HepG2 (cell line): ENCODE results near the gene RIT2. TPM values are rescaled to one million over a fixed set of nuclear protein-coding genes. Genes with fewer than 3 reads are reported as not detected.

Experiments
- ATAC-seq: fragments of 200-7000 bp; cut with Tn5 transposase; 3 replicates; pipeline ENCODE4 v1.9.1; 2020; ENCODE audit warnings: mild to moderate bottlenecking, moderate library complexity
- BruUV-seq: library from RNA; stranded (reverse); fragments of 400-500 nt; replicated peaks from 2 replicates; lab custom pipeline; 2021; lab: Mats Ljungman, UMichigan
- CTCF ChIA-PET: fragments of 300-600 bp; formaldehyde crosslinking; extraction: SDS; loops from one replicate; lab custom pipeline; 2021; ENCODE audit warnings: low total read pairs, inconsistent platforms, low intra/inter-chr PET ratio; lab: Yijun Ruan, JAX
- POLR2A ChIA-PET: fragments of 350-600 bp; sonication (Branson Sonifier 250); formaldehyde crosslinking; loops from one replicate; lab custom pipeline; 2020; ENCODE audit warnings: antibody characterized with exemption, inconsistent platforms; lab: Yijun Ruan, JAX
- DNase-seq: peaks from one replicate; pipeline ENCODE4 v3.0.0-alpha.2; 2015; ENCODE audit warnings: low spot score
- FAIRE-seq: peaks from 3 replicates; lab custom pipeline; 2011; peaks lifted over from hg19 to GRCh38; lab: Jason Lieb, UNC
- H2AFZ ChIP-seq: one replicate; pipeline ENCODE4 v1.6.1; 2011; ENCODE audit warnings: low read length, inconsistent platforms
- H3K27ac ChIP-seq: fragments of 300-600 bp; 3 replicates; pipeline ENCODE4 v1.8.0; 2011; ENCODE audit warnings: mixed run types, mild to moderate bottlenecking, mixed read lengths, low read length, inconsistent platforms; ENCODE audit not compliant: insufficient read depth; ENCODE audit errors: extremely low read length
- H3K27me3 ChIP-seq, 2 experiments: fragments of 200-600 bp in 1 of 2; 2 replicates in 1 of 2; 3 replicates in 1 of 2; pipeline versions ENCODE4 v1.6.0 to v1.8.0; 2011; ENCODE audit warnings: low read length in 2 of 2, mild to moderate bottlenecking in 2 of 2, moderate library complexity in 2 of 2, inconsistent platforms in 1 of 2; ENCODE audit not compliant: insufficient read depth in 2 of 2, control insufficient read depth in 1 of 2
- H3K36me3 ChIP-seq, 2 experiments: fragments of 200-600 bp in 1 of 2; replicated peaks in 1 of 2; 2 replicates in 1 of 2; 3 replicates in 1 of 2; pipeline versions ENCODE4 v1.5.1 to v1.8.0; 2011; ENCODE audit warnings: low read length in 2 of 2, inconsistent platforms in 1 of 2; ENCODE audit not compliant: insufficient read depth in 2 of 2, control insufficient read depth in 1 of 2
- H3K4me1 ChIP-seq: 2 replicates; pipeline ENCODE4 v1.5.1; 2012; ENCODE audit warnings: low read length, inconsistent platforms; ENCODE audit not compliant: insufficient read depth
- H3K4me2 ChIP-seq: 2 replicates; pipeline ENCODE4 v1.6.0; 2011; ENCODE audit warnings: low read depth, low read length, inconsistent platforms
- H3K4me3 ChIP-seq, 3 experiments: fragments of 200-600 bp in 1 of 3; sonication (generic), shearing (Covaris generic) in 1 of 3; replicated peaks in 1 of 3; 2 replicates each; pipeline ENCODE4 v1.5.1; 2011 to 2016; ENCODE audit warnings: low read length in 3 of 3, inconsistent platforms in 2 of 3, low read depth in 2 of 3, mild to moderate bottlenecking in 2 of 3, control low read depth in 1 of 3, mixed read lengths in 1 of 3; ENCODE audit not compliant: insufficient read depth in 1 of 3
- H3K79me2 ChIP-seq: one replicate; pipeline ENCODE4 v1.6.1; 2011; ENCODE audit warnings: low read length, inconsistent platforms; ENCODE audit not compliant: insufficient read depth
- H3K9ac ChIP-seq: 2 replicates; pipeline ENCODE4 v1.6.0; 2011; ENCODE audit warnings: mild to moderate bottlenecking, low read depth, low read length, inconsistent platforms; ENCODE audit not compliant: insufficient read depth
- H3K9me3 ChIP-seq: 2 replicates; pipeline ENCODE4 v1.5.1; 2012; ENCODE audit warnings: mild to moderate bottlenecking, low read length
- H4K20me1 ChIP-seq: 2 replicates; pipeline ENCODE4 v1.6.0; 2011; ENCODE audit warnings: inconsistent platforms, mild to moderate bottlenecking, low read length, moderate library complexity; ENCODE audit not compliant: insufficient read depth
- AKNA ChIP-seq: sonication (generic); formaldehyde crosslinking; IDR thresholded peaks from 2 replicates; pipeline ENCODE4 v1.4.0; 2020; ENCODE audit warnings: missing genetic modification reagents, borderline replicate concordance
- IRF1 ChIP-seq: sonication (generic); formaldehyde crosslinking; IDR thresholded peaks from 2 replicates; pipeline ENCODE4 v1.4.0; 2020; ENCODE audit warnings: low read depth, mild to moderate bottlenecking, missing genetic modification reagents
- MATR3 ChIP-seq: sonication (generic); formaldehyde crosslinking; IDR thresholded peaks from 2 replicates; pipeline ENCODE4 v1.4.0; 2020; ENCODE audit warnings: missing genetic modification reagents
- PAXIP1 ChIP-seq: sonication (generic); formaldehyde crosslinking; conservative IDR thresholded peaks from 2 replicates; pipeline ENCODE4 v1.4.0; 2020; ENCODE audit warnings: mild to moderate bottlenecking, missing genetic modification reagents, moderate library complexity
- WIZ ChIP-seq: sonication (generic); formaldehyde crosslinking; IDR thresholded peaks from 2 replicates; pipeline ENCODE4 v1.5.1; 2020; ENCODE audit warnings: mild to moderate bottlenecking, missing genetic modification reagents
- ZNF101 ChIP-seq: sonication (generic); formaldehyde crosslinking; IDR thresholded peaks from 2 replicates; pipeline ENCODE4 v1.4.0; 2020; ENCODE audit warnings: mild to moderate bottlenecking, low read depth, missing genetic modification reagents, borderline replicate concordance
- ZNF251 ChIP-seq: sonication (generic); formaldehyde crosslinking; IDR thresholded peaks from 2 replicates; pipeline ENCODE4 v1.9.0; 2021; ENCODE audit warnings: mild to moderate bottlenecking, missing genetic modification reagents
- ZNF770 ChIP-seq: sonication (generic); formaldehyde crosslinking; IDR thresholded peaks from 2 replicates; pipeline ENCODE4 v1.5.0; 2020; ENCODE audit warnings: mild to moderate bottlenecking, missing genetic modification reagents
- WGBS: methylation state at CpG from one replicate; pipeline ENCODE4 v1.1.6; 2017; ENCODE audit warnings: low lambda C conversion rate; 5-methylcytosine and 5-hydroxymethylcytosine counted together
- in situ Hi-C: cut with HindIII; loops from 2 replicates; pipeline ENCODE4 v1.10.0; 2017; ENCODE audit warnings: low pct_unique_long_range_greater_than_20kb; ENCODE audit not compliant: extremely low pct_ligation_motif_present
- intact Hi-C: fragments of 100-400 bp; cut with micrococcal nuclease; formaldehyde crosslinking; loops from one replicate; pipeline ENCODE4 v1.10.0; 2022; ENCODE audit not compliant: unreplicated experiment
- polyA plus RNA-seq, 8 experiments: library from polyadenylated mRNA; depleted of rRNA in 3 of 8; stranded (reverse) in 7 of 8; unstranded in 1 of 8; fragments of >200 nt; fragmentation: Illumina TruSeq in 4 of 8; extraction: Trizol in 4 of 8; gene quantifications; 2 replicates each; pipeline versions ENCODE4 v1.2.1 to v1.2.3, GENCODE V29; 2011 to 2016; ENCODE audit warnings: low read depth in 4 of 8, missing spikeins in 1 of 8, mixed read lengths in 1 of 8; ENCODE audit not compliant: insufficient read depth in 1 of 8
- total RNA-seq, 5 experiments: library from RNA; depleted of rRNA; stranded (reverse); fragments of >200 nt; fragmentation: Illumina TruSeq; extraction: Trizol; gene quantifications; 2 replicates each; pipeline ENCODE4 v1.2.3, GENCODE V29; 2016; ENCODE audit warnings: low read depth in 1 of 5

The RIT2 gene
- total and polyA plus RNA-seq, 2 of the 13 experiments (the other 11 are each of a cell fraction or from before 2014, with no cell fraction given) = not detected

- ChIA-PET POLR2A (no interaction called here), CTCF (no interaction called here)
- Histone ChIP-seq H4K20me1 (no peaks in the 10 kb centered on the region), H3K4me3 (no peak overlapping the region), H3K79me2 (no peaks in the 10 kb centered on the region), H3K9ac (no peak overlapping the region), H3K36me3 (no peaks in the 10 kb centered on the region), H2AFZ (no peak overlapping the region)
- in situ Hi-C loops = no loop called here
- no TSS peak for BruUV-seq
- 5% methylated on average over 1 of the region's 1 CpG for WGBS
- TF ChIP-seq ZNF770 = no peak
- no peak for TF ChIP-seq WIZ
- TF ChIP-seq MATR3 (CRISPR knock-in tag) = no peak
- no peak for TF ChIP-seq PAXIP1 (CRISPR knock-in tag)
- TF ChIP-seq ZNF251 (CRISPR knock-in tag) = no peak
- TF ChIP-seq IRF1 (CRISPR knock-in tag) = no peak
- no peak for TF ChIP-seq ZNF101 (CRISPR knock-in tag)
- no peak for TF ChIP-seq AKNA (CRISPR knock-in tag)
- TF ChIP-seq, all 625 proteins: peak for 0
- no peak overlapping the region for H3K27ac ChIP-seq
- H3K4me1 ChIP-seq = no peaks in the 10 kb centered on the region
- H3K27me3 ChIP-seq = no peaks in the 10 kb centered on the region
- FAIRE-seq = no peak
- ATAC-seq = no peak
- no peak for DNase-seq
- no peaks in the 10 kb centered on the region for H3K9me3 ChIP-seq
- no peak overlapping the region for H3K4me2 ChIP-seq
- intact Hi-C loops = loop anchor here (10.0 kb wide), 1 partner anchor 632 kb away; no protein-coding TSS in a partner anchor
These were observed 368.7 kb downstream of the RIT2 start for GRCh38 chr18:42746794-42747193.
